ENCODE measurements around the gene NCOA3.

DNA sequence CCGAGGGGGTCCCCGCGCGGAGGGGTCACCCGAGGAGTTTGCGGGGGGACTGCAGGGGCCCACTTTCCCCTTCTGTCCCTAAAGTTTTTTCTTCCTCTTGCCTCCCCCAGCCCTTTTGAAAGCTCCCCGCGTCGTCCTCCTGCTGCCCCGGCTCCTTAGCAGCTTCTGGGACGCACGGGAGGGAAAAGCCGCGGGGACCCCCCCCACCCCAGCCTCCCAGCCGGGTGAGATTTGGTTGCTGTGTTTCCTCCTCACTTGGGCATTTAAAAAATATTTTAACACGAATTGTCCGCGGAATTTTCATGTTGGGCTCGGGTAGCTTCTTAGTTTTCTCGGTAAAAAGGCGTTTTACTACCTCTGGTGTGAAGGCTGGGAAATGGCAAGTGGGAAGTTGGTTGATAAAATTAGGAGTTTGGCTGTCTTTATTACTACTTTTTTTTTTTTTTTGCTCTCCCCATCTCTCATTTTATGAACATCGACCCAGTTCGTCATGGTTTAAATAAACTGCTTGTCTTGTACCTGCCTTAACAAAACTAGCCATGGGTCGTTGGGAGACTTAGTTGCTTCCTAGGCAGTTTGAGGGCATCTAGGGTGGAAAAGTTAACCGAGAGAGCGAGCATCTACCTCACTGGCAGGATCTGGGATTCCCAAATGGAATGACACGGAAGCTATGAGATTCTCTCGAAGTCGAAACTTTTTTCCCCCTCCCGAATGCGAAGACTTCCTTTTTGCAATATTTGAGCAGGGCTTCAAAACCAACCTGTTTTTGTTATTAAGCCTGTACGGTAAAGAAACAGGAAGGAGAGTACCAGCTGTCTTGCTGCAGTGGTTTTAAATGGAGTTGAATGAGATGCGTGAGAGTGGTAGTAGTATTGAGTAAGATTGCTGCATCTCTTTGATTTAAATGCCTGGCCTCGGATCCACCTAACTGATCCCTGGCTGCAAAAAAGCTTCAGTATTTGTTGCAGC, 868 bp downstream of the NCOA3 start:
- TF ChIP-seq POLR2A (IDR thresholded peaks at IDR 0.05) (no peak), CTCF (IDR thresholded peaks at IDR 0.05) (no peak), EP300 (IDR thresholded peaks at IDR 0.05) (no peak), POLR2AphosphoS5 (IDR thresholded peaks at IDR 0.05) (no peak)
